PC-9 (cell line): ENCODE results near the gene GATA2.

ENCODE experiments used
- CTCF ChIP-seq: fragments of 200-600 bp; sonication (generic); conservative IDR thresholded peaks from 2 replicates; pipeline ENCODE4 v1.6.1; 2017; ENCODE audit warnings: mixed run types, antibody characterized with exemption, mild to moderate bottlenecking, moderate library complexity
- EZH2 ChIP-seq: fragments of 200-600 bp; sonication (generic); IDR thresholded peaks from 2 replicates; pipeline ENCODE4 v1.8.0; 2017; ENCODE audit warnings: antibody characterized with exemption, low read depth

DNA sequence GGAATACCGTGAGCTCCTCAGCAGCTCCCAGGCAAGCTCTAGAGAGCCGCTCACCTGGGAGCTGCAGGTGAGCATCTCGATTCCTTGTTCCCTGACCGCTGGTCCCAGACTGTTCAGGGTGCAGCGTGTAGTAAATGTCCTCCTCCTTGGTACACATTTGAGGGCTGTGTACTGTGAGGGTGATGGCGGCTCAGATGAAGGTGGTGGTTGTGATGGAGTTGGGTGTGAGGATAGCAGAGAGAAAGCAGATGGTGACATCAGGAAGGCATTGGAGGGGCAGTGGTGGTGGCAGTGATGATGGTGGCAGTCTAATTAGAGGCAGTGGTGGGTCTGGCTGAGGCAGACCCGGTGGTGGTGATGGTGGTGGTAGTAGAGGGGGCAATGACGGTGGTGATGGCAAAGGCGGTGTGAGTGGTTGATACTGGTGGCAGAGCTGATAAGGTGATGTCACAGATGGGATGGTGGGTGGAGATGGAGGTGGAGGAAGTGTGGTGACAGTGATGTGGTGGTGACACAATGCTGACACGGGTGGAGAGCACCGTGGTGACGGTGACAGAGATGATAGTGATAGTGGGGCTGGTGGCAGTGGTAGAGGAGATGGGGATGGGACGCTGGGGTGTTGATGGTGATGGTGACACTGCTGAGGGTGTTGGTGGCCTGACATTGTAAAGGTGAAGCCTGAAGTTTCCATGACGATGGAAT is 26.0 kb downstream of the GATA2 start, which contains the start of gene DNAJB8:
- TF ChIP-seq EZH2 (no peak), CTCF (no peak)
